Vein endothelial cell (primary cell): ENCODE results near the gene IGSF9. TPM values are rescaled to one million over a fixed set of nuclear protein-coding genes. Genes with fewer than 3 reads are reported as not detected.

ENCODE experiments used
- small RNA-seq: library from RNA; depleted of rRNA; stranded (forward); fragments of <200 nt; gene quantifications from one replicate; pipeline ENCODE3, GENCODE V24; 2012
- total RNA-seq: library from RNA; depleted of rRNA; stranded (reverse); fragments of >200 nt; gene quantifications from 2 replicates; pipeline ENCODE4 v1.2.3, GENCODE V29; 2012

IGSF9 gene, protein sequence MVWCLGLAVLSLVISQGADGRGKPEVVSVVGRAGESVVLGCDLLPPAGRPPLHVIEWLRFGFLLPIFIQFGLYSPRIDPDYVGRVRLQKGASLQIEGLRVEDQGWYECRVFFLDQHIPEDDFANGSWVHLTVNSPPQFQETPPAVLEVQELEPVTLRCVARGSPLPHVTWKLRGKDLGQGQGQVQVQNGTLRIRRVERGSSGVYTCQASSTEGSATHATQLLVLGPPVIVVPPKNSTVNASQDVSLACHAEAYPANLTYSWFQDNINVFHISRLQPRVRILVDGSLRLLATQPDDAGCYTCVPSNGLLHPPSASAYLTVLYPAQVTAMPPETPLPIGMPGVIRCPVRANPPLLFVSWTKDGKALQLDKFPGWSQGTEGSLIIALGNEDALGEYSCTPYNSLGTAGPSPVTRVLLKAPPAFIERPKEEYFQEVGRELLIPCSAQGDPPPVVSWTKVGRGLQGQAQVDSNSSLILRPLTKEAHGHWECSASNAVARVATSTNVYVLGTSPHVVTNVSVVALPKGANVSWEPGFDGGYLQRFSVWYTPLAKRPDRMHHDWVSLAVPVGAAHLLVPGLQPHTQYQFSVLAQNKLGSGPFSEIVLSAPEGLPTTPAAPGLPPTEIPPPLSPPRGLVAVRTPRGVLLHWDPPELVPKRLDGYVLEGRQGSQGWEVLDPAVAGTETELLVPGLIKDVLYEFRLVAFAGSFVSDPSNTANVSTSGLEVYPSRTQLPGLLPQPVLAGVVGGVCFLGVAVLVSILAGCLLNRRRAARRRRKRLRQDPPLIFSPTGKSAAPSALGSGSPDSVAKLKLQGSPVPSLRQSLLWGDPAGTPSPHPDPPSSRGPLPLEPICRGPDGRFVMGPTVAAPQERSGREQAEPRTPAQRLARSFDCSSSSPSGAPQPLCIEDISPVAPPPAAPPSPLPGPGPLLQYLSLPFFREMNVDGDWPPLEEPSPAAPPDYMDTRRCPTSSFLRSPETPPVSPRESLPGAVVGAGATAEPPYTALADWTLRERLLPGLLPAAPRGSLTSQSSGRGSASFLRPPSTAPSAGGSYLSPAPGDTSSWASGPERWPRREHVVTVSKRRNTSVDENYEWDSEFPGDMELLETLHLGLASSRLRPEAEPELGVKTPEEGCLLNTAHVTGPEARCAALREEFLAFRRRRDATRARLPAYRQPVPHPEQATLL
- total RNA-seq = not detected in 2 replicates

DNA sequence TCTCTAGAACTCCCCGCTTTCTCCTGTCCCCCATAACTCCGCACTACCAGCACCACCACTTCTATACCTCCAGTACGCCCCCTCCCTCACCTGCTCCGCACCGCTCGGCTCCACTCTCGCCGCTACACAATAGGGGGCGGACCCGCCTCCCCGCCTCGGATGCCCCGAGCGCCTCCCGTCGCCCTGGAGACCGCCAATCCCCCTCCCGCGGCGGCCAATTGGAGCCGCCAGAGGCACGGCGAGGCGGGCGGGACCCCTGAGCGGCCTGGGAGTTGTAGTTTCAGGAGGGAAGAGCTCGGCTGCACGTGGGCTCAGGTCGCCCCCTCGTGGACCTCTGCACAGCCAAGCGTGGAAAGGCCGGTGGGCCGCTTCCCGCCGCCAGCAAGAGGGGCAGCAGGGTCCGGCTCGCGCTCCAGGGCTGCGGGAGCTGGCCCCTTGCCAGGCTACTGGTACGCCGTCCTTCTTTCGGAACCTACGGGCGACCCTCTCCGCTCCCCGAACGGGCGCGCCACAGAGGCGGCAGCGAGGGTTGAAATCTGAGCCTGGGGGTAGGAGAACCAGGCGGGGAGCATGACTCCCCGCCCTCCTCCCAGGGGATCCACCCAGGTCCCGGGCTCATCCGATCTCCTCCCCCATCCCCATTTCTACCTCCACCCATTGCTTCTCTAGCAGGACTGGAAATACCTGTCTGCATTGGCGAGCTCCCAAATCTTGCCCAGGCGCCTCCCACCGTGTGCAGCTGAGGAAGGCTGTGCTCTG is at the start of gene IGSF9:
Gene IGSF9 (minus strand): TSS at position 131 of the 759 bp plus-strand sequence. CDS start 2,159 bp downstream, outside the sequence.

GRCh38 chr1:159953536-159954515 is 8.4 kb upstream of the IGSF9 start, which contains the start of gene SLAMF9:
Gene SLAMF9, minus strand, starts transcription at chr1:159954237. Its CDS starts 100 bp downstream, at chr1:159954137.

DNA sequence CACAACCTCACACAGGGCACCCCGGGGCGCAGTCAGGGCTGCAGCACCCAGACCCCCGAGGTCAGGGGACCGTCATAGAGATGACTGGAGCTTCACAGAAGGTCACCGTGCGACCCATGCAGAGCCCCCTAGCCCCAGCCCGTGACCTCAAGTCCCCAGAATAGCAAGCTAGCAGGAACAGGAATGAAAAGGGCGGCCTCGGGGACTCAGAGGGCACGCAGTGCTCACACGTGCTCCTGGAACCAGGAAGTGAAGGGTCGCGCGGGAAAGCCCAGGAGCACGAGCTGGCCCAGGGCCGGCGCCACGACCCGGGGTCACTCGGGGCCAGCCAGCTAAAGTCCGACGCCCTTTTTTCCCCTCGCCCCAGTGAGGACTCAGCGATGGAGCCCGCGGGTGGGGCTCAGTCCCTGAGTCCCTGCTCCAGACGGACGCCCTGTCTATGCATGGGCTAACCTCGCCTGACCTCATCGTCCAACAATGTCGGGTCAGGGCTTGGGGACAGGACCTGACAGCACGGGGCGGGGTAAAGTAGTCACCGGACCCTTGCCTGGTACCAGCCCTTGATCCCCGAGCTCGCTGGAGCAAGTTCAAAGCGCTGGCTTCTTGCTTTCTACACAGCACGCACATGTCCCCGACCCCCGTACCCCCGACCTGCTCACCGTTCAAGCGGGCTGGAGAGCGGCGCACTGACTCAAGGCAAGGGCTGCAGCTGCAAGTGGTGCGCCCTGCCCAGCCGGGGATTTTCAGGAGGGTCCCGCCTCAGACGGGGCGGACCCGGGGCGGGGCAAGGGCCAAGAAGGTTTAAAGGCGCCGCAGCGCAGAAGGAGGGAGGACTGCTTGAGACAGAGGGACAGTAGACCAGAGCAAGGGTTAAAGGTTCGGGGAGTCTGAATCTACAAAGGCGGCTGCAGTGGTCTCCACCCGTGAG is 20.4 kb downstream of the IGSF9 start, which contains the start of gene TAGLN2:
Gene TAGLN2 (minus strand): TSS at position 717 of the 928 bp plus-strand sequence. CDS start 4,998 bp downstream, outside the sequence.

DNA sequence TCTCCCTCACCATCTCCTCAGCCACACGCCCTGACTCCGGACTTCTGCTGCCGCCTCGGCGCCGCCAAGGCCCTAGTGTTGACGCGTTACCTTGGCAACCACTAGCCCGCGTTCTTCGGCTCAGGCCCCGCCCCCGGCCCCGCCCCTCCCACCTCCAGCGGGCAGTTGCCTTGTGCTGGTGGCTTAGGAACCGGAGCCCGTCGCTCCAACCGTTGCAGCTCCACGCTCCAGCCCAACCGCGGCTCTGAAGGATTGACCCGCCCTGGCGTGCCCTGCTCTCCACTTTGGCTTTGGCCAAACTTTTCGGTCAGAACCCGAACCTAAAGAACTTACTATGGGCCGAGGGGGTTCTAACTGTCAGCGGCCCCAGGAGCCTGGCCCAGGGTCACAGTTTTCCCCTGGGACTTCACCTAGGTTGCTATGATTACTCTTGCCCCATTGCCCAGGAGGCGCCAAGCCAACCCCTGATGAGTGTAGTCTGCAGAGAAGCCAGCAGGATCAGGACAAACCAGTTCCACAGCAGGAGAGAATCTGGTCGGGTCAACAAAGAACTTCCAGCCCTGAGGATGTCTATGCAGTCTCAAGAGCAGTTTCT is 45.2 kb downstream of the IGSF9 start, which contains the start of gene CFAP45:
Gene CFAP45 (minus strand): TSS at position 80 of the 595 bp plus-strand sequence. CDS start 67 bp downstream, at position 13.

Small RNA genes lying within 50 kb of the gene (small RNA-seq; reads per million reads assigned to genes)
- not detected for gene MIR4259

Other genes with a start within 250 kb of the IGSF9 start
- gene CRP, start 231.0 kb downstream of the IGSF9 start, total RNA-seq = 0.10 TPM in 1 of 2 replicates, not detected in the other
- gene DUSP23, start 164.7 kb downstream of the IGSF9 start, total RNA-seq = 49.9 and 63.4 TPM in 2 replicates
- gene FCRL6, start 143.3 kb downstream of the IGSF9 start, total RNA-seq = not detected in 2 replicates
- gene SLAMF8, start 118.7 kb downstream of the IGSF9 start, total RNA-seq = not detected in 2 replicates
- not detected in 2 replicates for gene VSIG8, start 83.0 kb downstream of the IGSF9 start, total RNA-seq
- 0.65 and 1.5 TPM in 2 replicates for gene CFAP45, start 45.4 kb downstream of the IGSF9 start, total RNA-seq
- 403 and 470 TPM in 2 replicates for gene TAGLN2, start 20.1 kb downstream of the IGSF9 start, total RNA-seq
- not detected in 2 replicates for gene SLAMF9, start 8.6 kb upstream of the IGSF9 start, total RNA-seq
- 4.6 and 5.6 TPM in 2 replicates for gene PIGM, start 86.4 kb upstream of the IGSF9 start, total RNA-seq
- not detected in 2 replicates for gene KCNJ10, start 124.5 kb upstream of the IGSF9 start, total RNA-seq
- not detected in 2 replicates for gene KCNJ9, start 135.9 kb upstream of the IGSF9 start, total RNA-seq
- gene IGSF8, start 153.0 kb upstream of the IGSF9 start, total RNA-seq = 7.6 and 7.8 TPM in 2 replicates
- not detected in 2 replicates for gene ATP1A2, start 170.1 kb upstream of the IGSF9 start, total RNA-seq
- not detected in 2 replicates for gene ATP1A4, start 206.0 kb upstream of the IGSF9 start, total RNA-seq
- gene CASQ1, start 245.0 kb upstream of the IGSF9 start, total RNA-seq = not detected in 2 replicates